HG03432 (cell line): ENCODE results near the gene TSPAN3.

Source experiments
- ATAC-seq: cut with Tn5 transposase; IDR thresholded peaks from one replicate; pipeline ENCODE4 v1.9.1; 2021; ENCODE audit warnings: mild to moderate bottlenecking, moderate library complexity; ENCODE audit not compliant: unreplicated experiment

TSPAN3 gene

DNA sequence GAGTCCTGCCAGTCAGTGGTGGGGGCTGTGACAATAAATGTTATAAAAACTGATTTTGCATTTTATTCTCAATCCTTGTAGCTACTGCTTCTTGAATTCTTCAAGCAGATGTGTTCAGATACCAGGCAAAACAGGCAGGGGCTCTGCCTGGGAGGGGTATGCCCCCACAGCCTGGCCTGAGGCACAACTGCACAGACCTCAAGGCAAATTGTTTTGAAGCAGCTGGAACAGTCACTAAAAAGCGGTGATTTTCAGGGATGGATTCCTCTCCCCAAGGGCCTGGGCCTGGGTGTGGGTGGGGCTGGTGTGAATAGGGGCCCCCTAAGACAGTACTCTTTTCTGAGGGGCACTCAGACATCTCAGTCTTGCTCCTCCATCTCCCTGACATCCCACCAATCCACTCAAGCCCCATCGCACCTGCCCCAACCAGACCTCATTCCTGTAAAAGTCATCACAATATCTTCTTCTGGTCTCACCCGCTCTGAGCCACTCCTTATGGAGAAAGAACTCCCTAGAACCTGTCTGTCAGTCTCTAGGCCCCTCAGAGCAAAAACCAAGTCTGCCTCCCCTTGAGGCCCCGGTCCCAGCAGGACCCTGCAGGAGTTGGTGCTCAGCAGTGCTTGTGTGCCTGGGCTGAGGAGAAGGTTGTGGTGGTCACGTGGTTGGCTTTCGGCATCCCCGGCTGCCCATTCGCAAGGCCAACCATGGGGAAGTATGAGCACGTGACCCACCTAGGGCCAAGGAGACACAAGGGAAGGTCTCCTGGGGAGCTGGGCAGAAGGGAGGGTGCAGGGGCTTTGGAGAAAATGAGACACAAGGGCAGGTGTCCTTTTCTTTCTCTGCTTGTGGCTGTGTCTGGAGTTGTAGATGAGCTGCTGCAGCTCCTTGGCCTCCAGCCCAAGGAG, 78.9 kb downstream of the TSPAN3 start:
- no peak for ATAC-seq
